ENCODE results near the gene PHKB.
"Not testable (repeated sequence)": the region's sequence is repeated elsewhere in the genome, so short reads cannot be mapped to it uniquely, and the experiment has no call there.

The PHKB gene

DNA sequence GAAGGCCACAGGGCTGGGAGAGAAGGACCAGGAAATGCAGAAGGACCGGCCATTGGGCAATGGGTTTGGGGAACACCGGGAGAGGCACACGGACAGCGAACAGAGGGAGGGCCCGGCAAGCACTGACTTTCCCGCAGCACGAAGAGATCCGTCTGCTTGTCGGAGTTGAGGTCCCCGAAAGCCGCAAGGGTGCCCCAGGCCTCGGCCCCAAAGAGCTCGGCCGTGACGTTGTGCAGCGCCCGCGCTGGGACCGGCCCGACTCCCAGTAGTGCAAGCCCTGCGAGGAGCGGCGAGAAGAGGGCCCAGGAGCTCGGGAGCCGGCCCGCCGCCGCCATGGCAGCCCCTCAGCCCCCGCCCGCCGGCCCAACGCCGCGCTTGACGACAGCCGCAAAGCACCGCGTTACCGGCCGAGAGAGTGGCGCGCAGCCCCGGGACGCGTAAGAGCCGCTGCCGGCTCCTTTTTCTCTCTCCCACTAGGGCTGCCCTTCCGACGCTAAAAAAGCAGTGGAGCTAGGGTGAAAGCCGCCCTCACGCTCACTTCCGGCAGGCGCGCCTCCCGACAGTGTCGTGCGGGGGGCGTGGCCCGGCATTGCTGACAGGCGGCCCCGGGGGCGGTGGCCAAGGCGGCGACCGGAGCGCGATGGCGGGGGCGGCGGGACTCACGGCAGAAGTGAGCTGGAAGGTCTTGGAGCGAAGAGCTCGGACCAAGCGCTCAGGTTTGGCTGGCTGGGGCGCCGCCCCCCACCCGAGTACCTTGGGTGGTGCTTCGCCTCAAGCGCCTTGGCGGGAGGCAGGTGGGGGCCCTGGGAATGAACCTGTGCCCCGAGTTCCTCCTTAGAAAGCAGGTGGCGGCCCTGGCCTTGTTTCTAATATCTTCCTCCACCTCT, at the start of gene PHKB, which contains the start of gene ITFG1:
Gene PHKB, plus strand, starts transcription at position 621 of the 887 bp plus-strand sequence. Its CDS starts 20 bp downstream, at position 641.
Gene ITFG1, minus strand, starts transcription at position 353 of the 887 bp plus-strand sequence. Its CDS starts 18 bp downstream, at position 335.
- no peak for FAIRE-seq

DNA sequence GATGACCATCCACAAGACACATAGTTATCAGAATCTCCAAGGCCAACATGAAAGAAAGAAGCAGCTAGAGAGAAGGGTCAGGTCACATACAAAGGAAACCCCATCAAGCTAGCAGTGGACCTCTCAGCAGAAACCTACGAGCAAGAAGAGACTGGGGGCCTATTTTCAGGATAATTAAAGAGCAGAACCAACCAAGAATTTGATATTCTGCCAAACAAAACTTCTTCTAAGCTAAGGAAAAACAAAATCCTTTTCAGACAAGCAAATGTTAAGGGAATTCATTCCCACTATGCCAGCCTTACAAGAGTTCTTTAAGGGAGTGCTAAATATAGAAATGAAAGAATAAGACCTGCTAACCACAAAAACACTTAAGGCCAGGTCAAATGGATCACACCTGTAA, 48.1 kb upstream of the PHKB start:
- no peak for FAIRE-seq

DNA sequence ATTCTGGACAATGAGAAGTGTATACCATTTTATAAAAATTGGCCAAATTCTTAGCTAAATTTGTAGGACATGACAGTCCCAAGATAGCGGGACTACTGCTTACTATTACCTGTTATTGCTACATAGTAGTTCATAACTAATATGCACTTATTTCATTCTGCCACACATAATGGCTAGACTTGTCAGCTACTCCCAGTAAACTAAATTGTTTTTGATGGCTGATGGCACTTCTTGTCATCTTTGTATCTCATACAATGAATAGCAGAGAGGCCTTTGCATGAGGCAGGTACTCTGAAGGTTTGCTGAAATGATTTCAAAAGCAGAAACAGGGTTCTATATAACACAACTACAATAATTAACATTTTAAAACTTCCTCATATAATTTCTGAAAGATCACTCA, 44.3 kb upstream of the PHKB start:
- FAIRE-seq = no peak

DNA sequence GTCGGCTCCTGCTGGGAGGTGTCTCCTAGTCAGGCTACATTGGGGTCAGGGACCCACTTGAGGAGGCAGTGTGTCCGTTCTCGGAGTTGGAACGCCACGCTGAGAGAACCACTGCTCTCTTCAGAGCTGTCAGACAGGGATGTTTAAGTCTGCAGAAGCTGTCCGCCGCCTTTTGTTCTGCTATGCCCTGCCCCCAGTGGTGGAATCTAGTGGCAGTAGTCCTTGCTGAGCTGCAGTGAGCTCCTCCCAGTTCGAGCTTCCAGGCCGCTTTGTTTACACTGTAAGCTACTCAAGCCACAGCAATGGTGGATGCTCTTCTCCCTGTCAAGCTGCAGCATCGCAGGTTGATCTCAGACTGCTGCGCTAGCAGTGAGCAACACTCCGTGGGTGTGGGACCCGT, 36.3 kb upstream of the PHKB start:
- FAIRE-seq = no peak

DNA sequence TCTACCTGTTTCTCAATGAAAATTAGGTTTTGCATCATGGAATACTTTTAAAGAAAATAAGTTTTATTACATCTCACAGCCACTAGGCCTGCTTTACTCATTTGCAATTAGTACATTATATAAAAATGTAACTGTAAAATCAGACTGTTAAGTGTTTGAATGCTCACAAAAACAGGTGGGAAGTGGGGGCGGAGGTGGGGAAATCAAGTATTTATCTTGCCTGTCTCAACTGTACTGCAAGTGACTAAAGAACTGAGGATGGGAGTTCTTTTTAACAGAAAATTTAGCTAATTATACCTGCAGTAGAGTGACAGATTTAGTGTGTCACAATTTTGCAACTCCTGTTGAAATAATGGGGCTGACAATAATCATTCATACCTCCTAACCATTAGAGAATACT, 34.3 kb upstream of the PHKB start:
- no peak for FAIRE-seq

DNA sequence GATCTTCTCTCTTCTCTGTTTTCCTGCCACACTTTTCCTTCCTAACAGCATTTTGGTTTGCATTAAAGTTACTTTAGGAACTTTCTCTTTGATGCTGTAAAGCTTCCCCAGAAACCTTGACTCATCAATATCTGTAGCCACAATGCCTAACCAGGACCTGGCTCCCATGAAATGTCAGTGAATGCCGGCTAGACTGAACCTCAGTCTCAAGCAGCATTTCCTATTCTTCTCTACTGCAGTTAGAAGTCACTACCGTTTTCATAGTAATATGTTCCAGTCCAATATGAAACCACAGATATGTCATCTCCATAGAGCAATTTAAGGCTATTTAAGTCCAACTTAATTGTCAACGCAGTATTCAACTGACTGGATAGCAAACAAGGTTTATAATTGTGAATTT, 29.2 kb upstream of the PHKB start:
- no peak for FAIRE-seq

DNA sequence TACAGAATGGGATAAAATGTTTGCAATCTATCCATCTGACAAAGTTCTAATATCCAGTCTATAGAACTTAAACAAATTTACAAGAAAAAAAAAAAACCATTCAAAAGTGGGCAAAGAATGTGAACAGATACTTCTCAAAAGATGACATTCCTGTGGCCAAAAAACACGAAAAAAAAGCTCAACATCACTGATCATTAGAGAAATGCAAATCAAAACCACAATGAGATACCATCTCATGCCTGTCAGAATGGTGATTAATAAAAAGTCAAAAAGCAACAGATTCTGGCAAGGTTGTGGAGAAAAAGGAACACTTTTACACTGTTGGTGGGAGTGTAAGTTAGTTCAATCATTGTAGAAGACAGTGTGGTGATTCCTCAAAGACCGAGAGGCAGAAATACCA, 26.9 kb upstream of the PHKB start:
- not testable (repeated sequence) for FAIRE-seq

DNA sequence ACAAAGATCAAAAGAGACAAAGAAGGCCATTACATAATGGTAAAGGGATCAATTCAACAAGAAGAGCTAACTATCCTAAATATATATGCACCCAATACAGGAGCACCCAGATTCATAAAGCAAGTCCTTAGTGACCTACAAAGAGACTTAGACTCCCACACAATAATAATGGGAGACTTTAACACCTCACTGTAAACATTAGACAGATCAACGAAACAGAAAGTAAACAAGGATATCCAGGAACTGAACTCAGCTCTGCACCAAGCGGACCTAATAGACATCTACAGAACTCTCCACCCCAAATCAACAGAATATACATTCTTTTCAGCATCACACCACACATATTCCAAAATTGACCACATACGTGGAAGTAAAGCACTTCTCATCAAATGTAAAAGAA, 21.1 kb upstream of the PHKB start:
- FAIRE-seq = not testable (repeated sequence)

DNA sequence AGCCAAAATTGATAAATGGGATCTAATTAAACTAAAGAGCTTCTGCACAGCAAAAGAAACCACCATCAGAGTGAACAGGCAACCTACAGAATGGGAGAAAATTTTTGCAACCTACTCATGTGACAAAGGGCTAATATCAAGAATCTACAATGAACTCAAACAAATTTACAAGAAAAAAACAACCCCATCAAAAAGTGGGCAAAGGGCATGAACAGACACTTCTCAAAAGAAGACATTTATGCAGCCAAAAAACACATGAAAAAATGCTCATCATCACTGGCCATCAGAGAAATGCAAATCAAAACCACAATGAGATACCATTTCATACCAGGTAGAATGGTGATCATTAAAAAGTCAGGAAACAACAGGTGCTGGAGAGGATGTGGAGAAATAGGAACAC, 18.2 kb upstream of the PHKB start:
- FAIRE-seq = not testable (repeated sequence)

DNA sequence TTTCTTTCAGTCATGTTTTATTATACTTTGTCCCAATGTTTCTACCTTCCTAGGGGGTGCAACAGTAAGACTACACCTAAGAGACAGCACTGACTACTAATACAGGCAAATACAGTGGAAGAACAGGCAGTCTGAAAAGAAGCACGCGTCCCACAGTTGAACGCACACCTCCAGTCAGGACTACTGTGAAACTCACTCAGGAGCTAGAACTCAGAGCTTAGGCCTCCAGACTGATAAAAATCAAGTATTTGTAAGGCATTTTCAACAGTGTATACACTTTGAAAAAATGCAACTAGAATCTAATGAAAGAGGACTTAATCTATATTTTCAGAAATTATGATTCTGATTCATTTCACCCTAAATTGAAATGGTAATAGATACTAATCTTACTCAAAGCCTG, 14.7 kb upstream of the PHKB start:
- no peak for FAIRE-seq

DNA sequence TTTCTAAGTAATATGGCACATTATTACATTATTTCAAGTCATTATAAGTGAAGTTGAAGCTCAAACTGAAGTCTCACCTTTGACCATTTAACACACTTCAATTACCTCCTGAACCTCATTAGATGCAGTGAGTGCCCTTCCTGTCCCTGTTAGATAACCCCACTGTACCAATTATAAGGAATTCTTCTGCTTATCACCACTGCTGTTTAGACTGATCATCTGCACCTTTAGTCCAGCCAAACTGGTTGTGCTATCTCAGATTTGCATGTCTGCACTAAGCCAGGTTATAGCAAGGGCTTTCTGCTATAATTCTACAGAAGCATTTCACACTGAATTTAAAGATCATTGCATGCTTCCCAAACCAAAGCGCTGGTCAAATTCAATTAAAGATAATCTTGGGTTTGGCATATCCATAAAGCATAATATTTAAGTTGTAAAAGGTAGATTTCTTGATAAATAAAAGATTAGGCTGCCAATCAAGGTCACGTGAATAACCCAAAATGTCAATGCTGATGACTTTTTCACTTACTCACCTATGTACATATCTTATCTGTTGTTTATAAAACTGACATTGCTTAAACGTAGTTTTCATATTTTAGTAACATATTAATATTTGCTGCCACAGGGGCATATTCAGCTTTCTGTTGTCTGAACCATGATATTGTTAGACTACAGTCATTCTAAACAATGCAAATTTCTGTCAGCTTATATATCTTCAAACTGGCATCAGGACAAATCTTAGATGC, 12.1 kb upstream of the PHKB start:
- FAIRE-seq = no peak

DNA sequence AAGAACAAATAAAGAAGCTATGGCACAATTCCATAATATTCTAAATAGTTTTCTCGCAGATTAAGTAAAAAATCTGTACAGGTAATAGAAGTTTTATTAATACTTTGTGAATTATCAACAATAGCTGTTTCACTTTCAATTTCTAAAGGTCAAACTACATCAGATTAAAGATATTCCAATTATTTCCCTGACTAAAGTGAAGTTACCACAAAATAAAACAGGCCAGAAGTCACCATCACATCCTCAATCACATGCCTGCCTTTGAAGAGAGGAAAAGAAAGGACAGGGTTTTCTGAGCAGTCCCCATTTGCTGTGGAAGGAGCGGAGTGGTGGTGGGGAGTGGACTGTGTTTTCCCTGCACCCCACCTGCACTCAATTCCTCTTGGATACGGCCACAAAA, 11.3 kb upstream of the PHKB start:
- no peak for FAIRE-seq

DNA sequence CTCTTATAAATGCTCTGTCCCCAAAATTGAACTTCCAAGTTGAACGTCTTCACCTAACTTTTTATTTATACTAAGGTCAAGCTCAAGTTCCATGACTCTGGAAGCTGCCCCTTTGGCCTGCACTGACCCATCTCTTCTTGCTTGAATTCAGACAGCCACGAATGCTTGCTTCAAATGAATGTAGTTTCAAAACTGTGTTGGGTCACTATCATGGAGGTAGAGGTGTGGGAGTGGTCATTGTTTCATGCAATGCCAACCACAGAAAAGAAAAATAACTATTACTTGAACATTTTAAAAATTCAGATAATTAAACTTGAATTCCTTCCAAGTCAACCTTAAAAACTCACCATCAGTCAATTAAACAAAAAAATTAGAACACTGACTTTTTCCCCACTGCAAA, 2.8 kb upstream of the PHKB start:
- no peak for FAIRE-seq

DNA sequence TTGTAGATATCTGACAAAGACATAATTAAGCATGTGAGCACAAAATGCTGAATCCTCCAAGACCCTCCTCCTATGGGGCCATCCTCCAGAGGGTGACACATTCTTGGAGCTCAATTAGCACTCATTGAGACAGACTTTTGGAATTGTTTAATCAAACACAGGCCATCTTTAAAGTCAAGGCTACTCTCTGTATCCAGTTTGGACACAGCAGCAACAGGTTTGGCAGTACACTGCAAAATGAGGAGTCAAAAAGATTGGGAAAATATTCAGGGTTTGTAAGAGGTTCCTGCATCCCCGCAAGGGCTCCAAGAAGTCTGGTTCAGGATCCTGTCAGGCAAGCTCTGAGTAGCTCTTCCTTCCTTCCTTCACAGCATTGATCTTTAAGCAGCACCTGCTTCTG, 1.5 kb upstream of the PHKB start:
- FAIRE-seq = no peak

DNA sequence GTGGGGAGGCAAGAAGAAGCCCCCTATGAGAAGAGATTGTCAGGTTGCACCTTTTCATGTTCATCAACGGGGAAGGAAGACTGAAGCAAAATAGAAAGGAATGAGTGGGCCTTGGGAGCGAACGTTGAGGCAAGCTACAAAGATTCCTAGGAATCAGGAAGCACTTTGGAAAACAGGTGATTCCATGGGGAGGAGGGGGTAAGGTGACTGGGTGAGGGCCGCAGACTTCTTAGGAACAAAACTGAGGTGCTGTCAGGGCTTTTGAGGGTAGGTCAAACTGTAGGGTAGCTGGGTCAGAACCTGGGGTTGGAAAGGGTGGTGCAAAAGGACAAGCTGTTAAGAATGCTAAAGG, 796 bp upstream of the PHKB start:
- FAIRE-seq = no peak

DNA sequence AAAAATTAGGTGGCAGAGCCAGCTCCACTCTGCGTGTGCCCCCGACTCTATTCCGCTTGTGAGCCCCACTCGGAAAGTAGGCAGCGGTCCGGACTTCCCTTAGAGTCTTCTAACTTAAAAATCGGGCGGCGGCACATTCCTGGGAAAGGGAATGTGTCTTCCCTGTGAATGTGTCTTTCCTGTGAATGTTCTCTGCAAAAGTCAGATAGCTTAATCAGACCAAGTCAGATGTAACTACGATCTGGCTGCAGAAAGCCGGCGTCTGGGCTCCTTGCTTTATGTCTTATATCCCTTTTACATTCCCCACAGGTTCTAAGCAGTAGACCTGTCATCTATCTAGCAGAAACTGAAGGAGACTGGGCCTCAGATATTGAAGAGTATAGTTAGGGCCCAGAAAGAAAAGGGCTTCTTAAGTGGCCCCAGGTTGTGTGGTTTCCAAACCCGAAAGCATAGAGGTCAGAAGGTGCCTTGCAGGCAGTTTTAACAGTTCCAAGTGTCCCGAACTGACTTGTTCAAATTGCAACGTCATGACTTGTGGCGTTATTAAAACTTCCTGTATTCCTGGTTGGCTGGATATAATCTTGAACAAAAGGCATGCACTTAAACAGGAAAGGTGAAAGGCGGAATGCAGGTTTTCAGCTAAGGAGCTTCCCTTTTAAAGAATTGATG, 601 bp downstream of the PHKB start:
- FAIRE-seq = no peak

DNA sequence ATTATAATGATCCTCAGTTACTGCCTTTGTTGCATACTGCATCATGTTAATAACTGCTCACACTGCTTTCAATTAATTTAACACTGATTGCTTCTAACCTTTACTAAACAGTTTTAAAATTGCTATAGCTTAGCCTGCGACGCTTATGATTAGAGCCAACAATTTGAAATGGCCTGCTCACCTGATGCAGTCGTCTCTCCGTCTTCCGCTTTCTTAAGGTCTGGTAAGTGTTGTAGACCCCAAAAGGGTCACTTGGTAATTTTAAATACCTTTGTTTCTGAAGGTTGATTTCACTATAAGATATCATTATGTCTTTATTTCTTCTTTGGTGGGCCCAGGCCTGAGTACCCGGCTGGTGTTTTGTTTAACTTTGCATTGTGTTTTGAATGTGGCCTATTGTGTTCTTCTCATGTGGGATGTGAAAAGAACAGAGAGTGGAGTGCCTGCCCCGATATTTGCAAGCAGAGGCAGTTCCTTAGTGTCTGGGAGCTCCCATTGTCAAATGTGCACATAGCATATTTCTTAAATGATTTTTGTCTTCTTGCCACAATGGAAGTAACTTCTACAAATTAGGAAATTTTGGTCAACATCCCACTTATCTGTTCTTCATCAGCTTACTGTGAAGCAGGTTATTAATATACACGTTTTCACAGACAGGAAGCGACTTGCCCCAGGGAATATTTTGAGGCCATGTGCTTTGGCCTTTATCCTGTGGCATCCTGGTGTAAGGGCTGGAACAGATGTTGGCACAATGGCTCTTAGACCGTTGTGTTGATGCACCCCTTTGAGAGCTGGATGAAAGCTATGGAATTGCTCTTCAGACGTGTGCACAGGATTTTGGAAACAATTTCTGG, 2.9 kb downstream of the PHKB start:
- FAIRE-seq = no peak

DNA sequence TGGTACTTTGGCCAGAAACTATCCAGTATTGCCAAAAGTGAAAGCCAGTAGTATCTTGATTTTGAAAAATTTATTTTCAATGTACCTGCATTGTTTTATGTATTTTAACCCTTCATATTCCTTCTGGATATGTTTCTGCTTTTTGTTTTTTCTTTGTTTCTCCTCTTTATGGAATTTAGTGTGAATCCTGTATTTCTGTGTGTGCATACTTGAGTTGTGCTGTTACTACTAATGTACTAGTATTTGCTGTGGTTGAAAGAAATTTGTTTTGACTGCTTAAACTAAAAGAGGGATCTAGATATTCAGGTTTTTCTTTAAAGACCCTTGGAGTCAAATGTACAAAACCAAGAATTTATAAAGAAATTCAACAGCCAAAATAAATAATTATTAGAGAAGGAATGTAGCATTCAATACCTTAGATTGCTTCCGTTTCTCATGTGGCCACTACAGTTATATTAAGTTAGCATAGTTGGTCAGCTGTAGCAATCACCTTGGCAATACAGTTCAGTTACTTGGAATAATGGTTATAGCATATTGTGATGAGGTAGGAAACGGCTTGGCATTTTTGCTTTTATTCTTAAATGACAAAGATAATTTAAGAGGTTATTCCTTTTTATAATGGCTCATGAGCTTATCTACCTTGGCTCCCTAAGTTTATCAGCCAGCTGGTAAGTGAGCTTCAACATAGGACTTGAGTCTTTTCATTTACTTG, 4.9 kb downstream of the PHKB start:
- FAIRE-seq = no peak

DNA sequence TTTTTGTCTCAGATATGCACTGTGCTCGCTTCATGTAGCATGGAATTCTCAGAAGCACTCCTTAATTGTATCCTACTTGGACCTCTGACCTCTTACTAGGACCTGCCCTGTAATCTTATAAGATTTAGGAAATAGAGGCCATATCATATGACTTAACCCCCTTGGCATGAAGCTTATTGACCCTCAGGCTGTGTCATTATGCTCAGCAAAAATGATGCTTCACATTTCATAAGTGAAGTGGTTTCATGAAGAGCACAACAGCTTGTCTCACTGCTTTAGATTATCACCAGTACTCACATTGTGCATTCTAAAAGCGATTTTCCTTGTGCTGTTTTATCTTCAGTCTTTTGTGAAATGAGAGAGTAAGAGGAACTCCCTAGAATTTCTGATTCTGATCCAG, 6.4 kb downstream of the PHKB start:
- FAIRE-seq = no peak

DNA sequence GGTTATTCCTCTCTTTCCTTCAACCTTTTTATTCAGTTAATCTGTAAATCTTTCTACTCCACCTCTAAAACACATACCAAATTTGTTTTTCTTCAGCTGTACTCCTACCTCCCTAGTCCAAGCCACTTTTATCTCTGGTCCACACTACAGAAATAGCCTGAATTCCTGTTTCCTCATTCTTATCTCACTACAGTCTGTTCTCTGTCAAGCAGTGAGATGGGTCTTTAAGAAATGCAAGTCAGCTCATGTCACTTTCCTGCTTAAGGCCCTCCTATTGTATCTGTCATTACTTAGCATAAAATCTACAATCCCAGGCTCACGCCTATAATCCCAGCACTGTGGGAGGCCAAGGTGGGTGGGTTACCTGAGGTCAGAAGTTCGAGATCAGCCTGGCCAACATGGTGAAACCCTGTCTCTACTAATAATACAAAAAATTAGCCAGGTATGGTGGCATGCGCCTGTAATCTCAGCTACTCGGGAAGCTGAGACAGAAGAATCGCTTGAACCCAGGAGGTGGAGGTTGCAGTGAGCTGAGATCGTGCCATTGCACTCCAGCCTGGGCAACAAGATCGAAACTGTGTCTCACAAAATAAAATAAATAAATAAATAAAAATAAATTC, 7.0 kb downstream of the PHKB start:
- not testable (repeated sequence) for FAIRE-seq

DNA sequence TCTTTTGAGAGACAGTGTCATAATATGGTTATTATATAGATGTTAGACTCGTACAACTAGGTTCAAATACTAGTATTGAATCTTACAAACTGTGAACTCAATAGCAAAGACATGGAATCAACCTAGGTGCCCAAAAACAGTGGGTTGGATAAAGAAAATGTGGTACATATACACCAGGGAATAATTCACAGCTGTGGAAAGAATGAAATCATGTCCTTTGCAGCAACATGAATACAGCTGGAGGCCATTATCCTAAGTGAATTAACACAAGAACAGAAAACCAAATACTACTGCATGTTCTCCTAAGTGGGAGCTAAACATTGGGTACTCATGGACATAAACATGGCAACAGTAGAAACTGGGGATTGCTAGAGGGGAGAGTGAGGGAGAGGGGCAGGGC, 8.1 kb downstream of the PHKB start:
- FAIRE-seq = no peak

DNA sequence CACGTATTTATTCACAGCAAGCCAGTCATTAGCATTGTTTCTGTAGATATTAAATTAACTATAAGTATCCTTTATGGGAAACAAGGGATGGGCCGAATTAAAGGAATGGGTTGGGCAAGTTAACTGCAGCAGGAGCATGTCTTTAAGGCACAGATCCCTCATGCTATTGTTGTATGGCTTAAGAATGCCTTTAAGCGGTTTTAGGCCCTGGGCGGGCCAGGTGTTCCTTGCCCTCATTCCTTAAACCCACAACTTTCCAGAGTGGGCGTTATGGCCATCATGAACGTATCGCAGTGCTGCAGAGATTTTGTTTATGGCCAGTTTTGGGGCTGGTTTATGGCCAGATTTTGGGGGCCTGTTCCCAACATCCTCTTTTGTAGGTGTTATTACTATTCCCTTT, 9.1 kb downstream of the PHKB start:
- no peak for FAIRE-seq

All from G401.6 (cell line).